ENCODE measurements around the gene CPT2. TPM values are rescaled to one million over a fixed set of nuclear protein-coding genes. Genes with fewer than 3 reads are reported as not detected.

Gene CPT2
- total and polyA plus RNA-seq, 2 of the 13 experiments (the other 11 are each of a cell fraction or from before 2014, with no cell fraction given): 12.6 to 14.6 TPM

DNA sequence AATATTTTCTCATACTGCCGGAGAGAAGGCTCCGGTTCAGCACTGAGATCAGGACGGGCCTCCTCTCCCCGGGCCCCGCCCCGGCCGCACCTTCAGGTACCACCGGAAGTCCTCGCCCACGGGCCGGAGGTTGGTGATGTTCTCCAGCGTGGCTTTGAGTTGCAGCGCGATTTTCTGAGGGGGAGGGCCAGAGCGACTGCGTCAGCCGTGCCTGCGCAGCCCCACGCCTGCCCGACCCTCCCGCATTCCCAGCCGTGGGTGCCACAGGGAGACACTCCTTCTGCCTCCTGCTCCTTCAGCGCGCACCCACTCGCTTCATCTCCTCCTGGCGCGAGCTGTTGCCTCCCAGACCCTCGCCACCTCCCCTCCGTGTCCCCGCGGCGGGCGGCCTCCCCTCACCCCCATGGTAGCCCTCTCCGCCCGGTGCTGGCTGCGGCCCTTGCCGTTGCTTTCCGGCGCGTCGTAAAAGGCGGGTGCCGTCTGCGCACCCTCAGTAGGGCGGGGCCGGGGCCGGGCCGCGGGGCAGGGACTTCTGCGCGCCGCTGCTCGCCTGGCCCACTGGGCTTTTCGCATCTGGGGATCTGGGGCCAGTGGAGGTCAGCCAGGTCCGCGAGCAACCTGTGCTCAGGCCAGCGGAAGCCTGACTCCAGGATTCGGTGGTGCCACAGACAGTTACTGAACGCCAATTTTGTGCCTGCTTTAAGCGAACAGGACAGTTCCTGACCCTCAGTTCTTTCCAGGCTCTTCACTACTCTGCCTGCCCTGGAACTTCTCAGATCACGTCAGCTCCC is 23.7 kb downstream of the CPT2 start, which contains the start of gene CZIB (continued):
- TF ChIP-seq MBD4 (IDR thresholded peaks at IDR 0.05; ENCODE audit: borderline replicate concordance, low read length) (no peak), HNRNPL (IDR thresholded peaks at IDR 0.05; ENCODE audit: low read depth, low read length) (peak; percentile 66; the same call in 1 of the 2 replicates), SKI (IDR thresholded peaks at IDR 0.05; ENCODE audit: partially characterized antibody) (peak; percentile 32), TBX2 (CRISPR knock-in tag; IDR thresholded peaks at IDR 0.05; ENCODE audit: borderline replicate concordance) (peak; percentile 88), SIX4 (CRISPR knock-in tag; IDR thresholded peaks at IDR 0.05) (0 out of 2 replicates have a peak, but pooled peaks have one; percentile 31), ZNF382 (CRISPR knock-in tag; IDR thresholded peaks at IDR 0.05; ENCODE audit: borderline replicate concordance) (no peak), HOXA7 (CRISPR knock-in tag; IDR thresholded peaks at IDR 0.05) (no peak), HNF4A (CRISPR knock-in tag; IDR thresholded peaks at IDR 0.05) (peak; percentile 17; the same call in 1 of the 2 replicates), ELF3 (CRISPR knock-in tag; IDR thresholded peaks at IDR 0.05) (peak; percentile 49)
- TF ChIP-seq, protein P1, sequence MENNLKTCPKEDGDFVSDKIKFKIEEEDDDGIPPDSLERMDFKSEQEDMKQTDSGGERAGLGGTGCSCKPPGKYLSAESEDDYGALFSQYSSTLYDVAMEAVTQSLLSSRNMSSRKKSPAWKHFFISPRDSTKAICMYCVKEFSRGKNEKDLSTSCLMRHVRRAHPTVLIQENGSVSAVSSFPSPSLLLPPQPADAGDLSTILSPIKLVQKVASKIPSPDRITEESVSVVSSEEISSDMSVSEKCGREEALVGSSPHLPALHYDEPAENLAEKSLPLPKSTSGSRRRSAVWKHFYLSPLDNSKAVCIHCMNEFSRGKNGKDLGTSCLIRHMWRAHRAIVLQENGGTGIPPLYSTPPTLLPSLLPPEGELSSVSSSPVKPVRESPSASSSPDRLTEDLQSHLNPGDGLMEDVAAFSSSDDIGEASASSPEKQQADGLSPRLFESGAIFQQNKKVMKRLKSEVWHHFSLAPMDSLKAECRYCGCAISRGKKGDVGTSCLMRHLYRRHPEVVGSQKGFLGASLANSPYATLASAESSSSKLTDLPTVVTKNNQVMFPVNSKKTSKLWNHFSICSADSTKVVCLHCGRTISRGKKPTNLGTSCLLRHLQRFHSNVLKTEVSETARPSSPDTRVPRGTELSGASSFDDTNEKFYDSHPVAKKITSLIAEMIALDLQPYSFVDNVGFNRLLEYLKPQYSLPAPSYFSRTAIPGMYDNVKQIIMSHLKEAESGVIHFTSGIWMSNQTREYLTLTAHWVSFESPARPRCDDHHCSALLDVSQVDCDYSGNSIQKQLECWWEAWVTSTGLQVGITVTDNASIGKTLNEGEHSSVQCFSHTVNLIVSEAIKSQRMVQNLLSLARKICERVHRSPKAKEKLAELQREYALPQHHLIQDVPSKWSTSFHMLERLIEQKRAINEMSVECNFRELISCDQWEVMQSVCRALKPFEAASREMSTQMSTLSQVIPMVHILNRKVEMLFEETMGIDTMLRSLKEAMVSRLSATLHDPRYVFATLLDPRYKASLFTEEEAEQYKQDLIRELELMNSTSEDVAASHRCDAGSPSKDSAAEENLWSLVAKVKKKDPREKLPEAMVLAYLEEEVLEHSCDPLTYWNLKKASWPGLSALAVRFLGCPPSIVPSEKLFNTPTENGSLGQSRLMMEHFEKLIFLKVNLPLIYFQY (CRISPR knock-in tag; IDR thresholded peaks at IDR 0.05; ENCODE audit: borderline replicate concordance): peak; percentile 98
- TF ChIP-seq, protein P2, sequence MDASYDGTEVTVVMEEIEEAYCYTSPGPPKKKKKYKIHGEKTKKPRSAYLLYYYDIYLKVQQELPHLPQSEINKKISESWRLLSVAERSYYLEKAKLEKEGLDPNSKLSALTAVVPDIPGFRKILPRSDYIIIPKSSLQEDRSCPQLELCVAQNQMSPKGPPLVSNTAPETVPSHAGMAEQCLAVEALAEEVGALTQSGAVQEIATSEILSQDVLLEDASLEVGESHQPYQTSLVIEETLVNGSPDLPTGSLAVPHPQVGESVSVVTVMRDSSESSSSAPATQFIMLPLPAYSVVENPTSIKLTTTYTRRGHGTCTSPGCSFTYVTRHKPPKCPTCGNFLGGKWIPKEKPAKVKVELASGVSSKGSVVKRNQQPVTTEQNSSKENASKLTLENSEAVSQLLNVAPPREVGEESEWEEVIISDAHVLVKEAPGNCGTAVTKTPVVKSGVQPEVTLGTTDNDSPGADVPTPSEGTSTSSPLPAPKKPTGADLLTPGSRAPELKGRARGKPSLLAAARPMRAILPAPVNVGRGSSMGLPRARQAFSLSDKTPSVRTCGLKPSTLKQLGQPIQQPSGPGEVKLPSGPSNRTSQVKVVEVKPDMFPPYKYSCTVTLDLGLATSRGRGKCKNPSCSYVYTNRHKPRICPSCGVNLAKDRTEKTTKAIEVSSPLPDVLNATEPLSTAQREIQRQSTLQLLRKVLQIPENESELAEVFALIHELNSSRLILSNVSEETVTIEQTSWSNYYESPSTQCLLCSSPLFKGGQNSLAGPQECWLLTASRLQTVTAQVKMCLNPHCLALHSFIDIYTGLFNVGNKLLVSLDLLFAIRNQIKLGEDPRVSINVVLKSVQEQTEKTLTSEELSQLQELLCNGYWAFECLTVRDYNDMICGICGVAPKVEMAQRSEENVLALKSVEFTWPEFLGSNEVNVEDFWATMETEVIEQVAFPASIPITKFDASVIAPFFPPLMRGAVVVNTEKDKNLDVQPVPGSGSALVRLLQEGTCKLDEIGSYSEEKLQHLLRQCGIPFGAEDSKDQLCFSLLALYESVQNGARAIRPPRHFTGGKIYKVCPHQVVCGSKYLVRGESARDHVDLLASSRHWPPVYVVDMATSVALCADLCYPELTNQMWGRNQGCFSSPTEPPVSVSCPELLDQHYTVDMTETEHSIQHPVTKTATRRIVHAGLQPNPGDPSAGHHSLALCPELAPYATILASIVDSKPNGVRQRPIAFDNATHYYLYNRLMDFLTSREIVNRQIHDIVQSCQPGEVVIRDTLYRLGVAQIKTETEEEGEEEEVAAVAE (CRISPR knock-in tag; IDR thresholded peaks at IDR 0.05; ENCODE audit: borderline replicate concordance): peak; percentile 29
- TF ChIP-seq, protein P3, sequence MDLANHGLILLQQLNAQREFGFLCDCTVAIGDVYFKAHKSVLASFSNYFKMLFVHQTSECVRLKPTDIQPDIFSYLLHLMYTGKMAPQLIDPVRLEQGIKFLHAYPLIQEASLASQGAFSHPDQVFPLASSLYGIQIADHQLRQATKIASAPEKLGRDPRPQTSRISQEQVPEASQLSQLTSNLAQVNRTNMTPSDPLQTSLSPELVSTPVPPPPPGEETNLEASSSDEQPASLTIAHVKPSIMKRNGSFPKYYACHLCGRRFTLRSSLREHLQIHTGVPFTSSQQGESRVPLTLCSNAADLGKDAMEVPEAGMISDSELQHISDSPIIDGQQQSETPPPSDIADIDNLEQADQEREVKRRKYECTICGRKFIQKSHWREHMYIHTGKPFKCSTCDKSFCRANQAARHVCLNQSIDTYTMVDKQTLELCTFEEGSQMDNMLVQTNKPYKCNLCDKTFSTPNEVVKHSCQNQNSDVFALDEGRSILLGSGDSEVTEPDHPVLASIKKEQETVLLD (CRISPR knock-in tag; IDR thresholded peaks at IDR 0.05; ENCODE audit: low read depth): peak; percentile 82
- TF ChIP-seq, protein P4, sequence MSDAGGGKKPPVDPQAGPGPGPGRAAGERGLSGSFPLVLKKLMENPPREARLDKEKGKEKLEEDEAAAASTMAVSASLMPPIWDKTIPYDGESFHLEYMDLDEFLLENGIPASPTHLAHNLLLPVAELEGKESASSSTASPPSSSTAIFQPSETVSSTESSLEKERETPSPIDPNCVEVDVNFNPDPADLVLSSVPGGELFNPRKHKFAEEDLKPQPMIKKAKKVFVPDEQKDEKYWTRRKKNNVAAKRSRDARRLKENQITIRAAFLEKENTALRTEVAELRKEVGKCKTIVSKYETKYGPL (CRISPR knock-in tag; IDR thresholded peaks at IDR 0.05): no peak
- TF ChIP-seq, protein P5, sequence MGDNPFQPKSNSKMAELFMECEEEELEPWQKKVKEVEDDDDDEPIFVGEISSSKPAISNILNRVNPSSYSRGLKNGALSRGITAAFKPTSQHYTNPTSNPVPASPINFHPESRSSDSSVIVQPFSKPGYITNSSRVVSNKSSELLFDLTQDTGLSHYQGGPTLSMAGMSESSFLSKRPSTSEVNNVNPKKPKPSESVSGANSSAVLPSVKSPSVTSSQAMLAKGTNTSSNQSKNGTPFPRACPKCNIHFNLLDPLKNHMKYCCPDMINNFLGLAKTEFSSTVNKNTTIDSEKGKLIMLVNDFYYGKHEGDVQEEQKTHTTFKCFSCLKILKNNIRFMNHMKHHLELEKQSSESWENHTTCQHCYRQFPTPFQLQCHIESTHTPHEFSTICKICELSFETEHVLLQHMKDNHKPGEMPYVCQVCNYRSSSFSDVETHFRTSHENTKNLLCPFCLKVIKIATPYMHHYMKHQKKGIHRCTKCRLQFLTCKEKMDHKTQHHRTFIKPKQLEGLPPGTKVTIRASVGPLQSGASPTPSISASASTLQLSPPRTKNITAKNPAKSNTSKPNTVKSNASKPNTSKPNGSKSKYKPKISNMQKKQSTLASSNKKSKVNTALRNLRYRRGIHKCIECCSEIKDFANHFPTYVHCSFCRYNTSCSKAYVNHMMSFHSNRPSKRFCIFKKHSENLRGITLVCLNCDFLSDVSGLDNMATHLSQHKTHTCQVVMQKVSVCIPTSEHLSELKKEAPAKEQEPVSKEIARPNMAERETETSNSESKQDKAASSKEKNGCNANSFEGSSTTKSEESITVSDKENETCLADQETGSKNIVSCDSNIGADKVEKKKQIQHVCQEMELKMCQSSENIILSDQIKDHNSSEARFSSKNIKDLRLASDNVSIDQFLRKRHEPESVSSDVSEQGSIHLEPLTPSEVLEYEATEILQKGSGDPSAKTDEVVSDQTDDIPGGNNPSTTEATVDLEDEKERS (CRISPR knock-in tag; IDR thresholded peaks at IDR 0.05): peak; percentile 87
